ENCODE results near the gene MEIOB.

Gene MEIOB

DNA sequence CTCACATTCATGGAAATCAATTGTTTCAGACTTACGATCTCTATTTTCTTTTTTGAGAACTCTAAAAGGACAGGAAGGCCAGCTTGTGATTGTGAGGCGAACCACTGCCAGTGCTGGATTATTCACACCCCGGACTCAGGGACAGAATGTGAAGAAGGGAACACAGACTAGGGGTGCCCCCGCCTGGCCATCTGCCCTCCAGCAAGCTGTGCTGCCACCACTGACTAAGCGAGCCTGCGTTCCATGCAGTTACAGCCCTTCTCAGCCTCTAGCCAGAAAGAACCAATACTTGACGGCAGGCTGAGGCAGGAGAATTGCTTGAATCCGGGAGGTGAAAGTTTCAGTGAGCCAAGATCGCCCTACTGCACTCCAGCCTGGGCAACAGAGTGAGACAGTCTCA, 48.1 kb downstream of the MEIOB start:
- TF ChIP-seq CTBP1 (IDR thresholded peaks at IDR 0.05; ENCODE audit: borderline replicate concordance) (no peak), LEF1 (IDR thresholded peaks at IDR 0.05; ENCODE audit: borderline replicate concordance) (no peak), FOXK2 (IDR thresholded peaks at IDR 0.05) (no peak)
- ChIA-PET CTCF (interaction anchor here (0.7 kb wide), 1 partner anchor 50 kb away, joined by 3 read pairs; no protein-coding TSS in a partner anchor), POLR2A (interaction anchor here (1.5 kb wide), 2 partner anchors 10 to 41 kb away, joined by 3 to 4 read pairs; partner anchors contain the start of gene NUBP2)
- no peak for DNase-seq (ENCODE audit: extremely low spot score)

DNA sequence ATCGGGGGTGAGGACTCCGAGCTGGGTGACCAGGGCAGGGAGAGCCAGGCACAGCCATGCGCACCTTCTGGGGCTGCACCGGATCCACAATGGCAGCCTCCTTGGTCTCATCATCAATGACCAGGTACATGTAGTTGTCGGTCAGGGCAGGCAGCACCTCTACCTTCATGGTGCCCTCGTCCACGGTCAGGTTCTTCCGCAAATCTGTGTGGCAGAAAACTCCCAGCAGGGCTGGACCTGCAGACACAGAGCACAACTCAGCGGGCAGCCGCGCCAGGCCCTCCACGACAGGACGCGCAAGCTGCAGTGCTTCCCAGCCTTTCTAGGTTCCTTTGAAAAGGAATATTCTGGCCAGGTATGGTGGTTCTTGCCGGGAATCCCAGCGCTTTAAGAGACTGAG, 49.2 kb downstream of the MEIOB start:
- ChIA-PET CTCF (interaction anchor here (0.7 kb wide), 1 partner anchor 51 kb away, joined by 3 read pairs; no protein-coding TSS in a partner anchor), POLR2A (interaction anchor here (1.2 to 1.5 kb wide), 2 partner anchors 9 to 40 kb away, joined by 4 to 5 read pairs; partner anchors contain the start of genes NUBP2 and SPSB3)
- TF ChIP-seq FOXK2 (IDR thresholded peaks at IDR 0.05) = no peak
- no peak for TF ChIP-seq ELF4 (IDR thresholded peaks at IDR 0.05)
- TF ChIP-seq ARNT (IDR thresholded peaks at IDR 0.05) = no peak
- no peak for TF ChIP-seq FOXM1 (IDR thresholded peaks at IDR 0.05; ENCODE audit: borderline replicate concordance)
- DNase-seq (ENCODE audit: extremely low spot score) = no peak

DNA sequence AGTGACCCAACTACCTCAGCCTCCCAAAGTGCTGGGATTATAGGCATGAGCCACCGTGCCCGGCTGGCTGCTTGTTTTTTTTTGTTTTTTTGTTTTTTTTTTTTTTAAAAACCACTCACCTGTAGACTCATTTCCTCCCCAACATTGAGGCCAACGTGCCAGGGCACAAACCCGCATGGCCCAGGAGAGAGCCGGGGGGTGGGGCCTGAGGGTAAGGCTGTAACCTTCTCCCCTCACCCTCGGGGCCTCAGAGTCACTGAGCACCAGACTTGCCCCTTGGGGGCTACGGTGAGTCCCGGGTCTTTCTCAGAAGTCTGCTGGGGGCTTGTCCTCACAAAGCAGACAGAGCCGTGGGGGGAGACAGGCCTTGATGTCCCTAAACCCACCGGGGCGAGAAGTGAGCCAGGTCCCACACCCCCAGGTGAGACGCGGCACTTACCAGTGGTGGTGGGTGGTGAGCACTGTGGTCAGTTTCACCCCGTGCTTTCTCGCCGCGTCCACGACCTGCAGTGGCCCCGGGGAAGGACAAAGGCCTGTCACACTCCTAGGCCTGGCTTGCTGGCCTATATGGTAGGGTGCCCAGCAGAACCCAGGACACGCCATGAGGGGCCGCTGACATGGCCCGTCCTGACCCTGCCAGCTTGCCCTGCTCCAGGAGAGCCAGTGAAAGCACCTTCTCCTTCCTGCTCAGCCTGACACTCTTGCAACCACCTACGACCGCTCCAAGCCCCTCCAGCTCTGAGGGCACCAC, 49.9 kb downstream of the MEIOB start:
- DNase-seq (ENCODE audit: extremely low spot score) = no peak
- ChIA-PET POLR2A (interaction anchor here (1.2 kb wide), 1 partner anchor 39 kb away, joined by 5 read pairs; the partner anchor contains the start of genes NUBP2 and SPSB3), CTCF (no interaction called here)
- no peak for TF ChIP-seq CTBP1 (IDR thresholded peaks at IDR 0.05; ENCODE audit: borderline replicate concordance)
- no peak for TF ChIP-seq ZNF384 (IDR thresholded peaks at IDR 0.05)
- TF ChIP-seq LEF1 (IDR thresholded peaks at IDR 0.05; ENCODE audit: borderline replicate concordance) = no peak
- no peak for TF ChIP-seq FOXA1 (IDR thresholded peaks at IDR 0.05)
- no peak for TF ChIP-seq SUZ12 (IDR thresholded peaks at IDR 0.05)
- no peak for TF ChIP-seq FOXK2 (IDR thresholded peaks at IDR 0.05)
- TF ChIP-seq ELF4 (IDR thresholded peaks at IDR 0.05) = no peak
- no peak for TF ChIP-seq PKNOX1 (IDR thresholded peaks at IDR 0.05)
- no peak for TF ChIP-seq SP1 (IDR thresholded peaks at IDR 0.05)
- TF ChIP-seq NFRKB (IDR thresholded peaks at IDR 0.05) = no peak
- TF ChIP-seq BHLHE40 (IDR thresholded peaks at IDR 0.05; ENCODE audit: borderline replicate concordance) = no peak
- TF ChIP-seq L3MBTL2 (conservative IDR thresholded peaks at IDR 0.05) = no peak

DNA sequence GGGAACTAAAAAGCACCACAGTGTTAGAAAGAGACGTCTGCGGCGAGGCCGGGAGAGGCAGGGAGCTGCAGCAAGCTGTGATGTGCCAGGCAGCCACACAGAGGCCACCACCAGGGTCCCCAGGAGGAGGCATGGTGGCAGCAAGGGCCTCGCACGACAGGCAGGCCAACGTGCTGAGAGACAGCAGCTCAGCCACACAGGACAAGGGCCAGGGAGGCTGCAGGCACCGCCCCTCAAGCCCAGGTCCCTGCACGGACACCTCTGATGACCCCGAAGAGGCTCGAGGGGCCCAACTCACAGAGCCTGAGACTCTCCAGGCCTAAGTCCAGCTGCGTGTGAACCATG, 51.0 kb downstream of the MEIOB start:
- DNase-seq (ENCODE audit: extremely low spot score) = no peak
- ChIA-PET CTCF (no interaction called here), POLR2A (interaction anchor here (0.6 kb wide), 1 partner anchor 18 kb away, joined by 5 read pairs; no protein-coding TSS in a partner anchor)
- TF ChIP-seq ZNF384 (IDR thresholded peaks at IDR 0.05) (no peak), FOXA1 (IDR thresholded peaks at IDR 0.05) (no peak), HDGF (IDR thresholded peaks at IDR 0.05; ENCODE audit: borderline replicate concordance) (no peak), L3MBTL2 (conservative IDR thresholded peaks at IDR 0.05) (no peak)

- TF ChIP-seq BHLHE40 (IDR thresholded peaks at IDR 0.05; ENCODE audit: borderline replicate concordance) (no peak), TARDBP (IDR thresholded peaks at IDR 0.05) (no peak), FOXK2 (IDR thresholded peaks at IDR 0.05) (no peak), ZNF384 (IDR thresholded peaks at IDR 0.05) (no peak), LEF1 (IDR thresholded peaks at IDR 0.05; ENCODE audit: borderline replicate concordance) (no peak), ARNT (IDR thresholded peaks at IDR 0.05) (no peak), FOXA1 (IDR thresholded peaks at IDR 0.05) (no peak), PKNOX1 (IDR thresholded peaks at IDR 0.05) (no peak), L3MBTL2 (conservative IDR thresholded peaks at IDR 0.05) (no peak)
- ChIA-PET CTCF (no interaction called here), POLR2A (no interaction called here)
- DNase-seq (ENCODE audit: extremely low spot score) = no peak
These were observed 51.6 kb downstream of the MEIOB start for GRCh38 chr16:1820096-1820945.

- TF ChIP-seq HDGF (IDR thresholded peaks at IDR 0.05; ENCODE audit: borderline replicate concordance) = no peak
- no peak for TF ChIP-seq SUZ12 (IDR thresholded peaks at IDR 0.05)
- no peak for TF ChIP-seq ZNF384 (IDR thresholded peaks at IDR 0.05)
- TF ChIP-seq FOXK2 (IDR thresholded peaks at IDR 0.05) = no peak
- no peak for TF ChIP-seq PKNOX1 (IDR thresholded peaks at IDR 0.05)
- TF ChIP-seq L3MBTL2 (conservative IDR thresholded peaks at IDR 0.05) = no peak
- no peak for TF ChIP-seq SP1 (IDR thresholded peaks at IDR 0.05)
- ChIA-PET POLR2A (no interaction called here), CTCF (no interaction called here)
- DNase-seq (ENCODE audit: extremely low spot score) = no peak
These were observed 52.4 kb downstream of the MEIOB start for GRCh38 chr16:1819611-1820010.
